Measurements from ENCODE around the gene TFF3. TPM values are rescaled to one million over a fixed set of nuclear protein-coding genes. Genes with fewer than 3 reads are reported as not detected.

The TFF3 gene
- total RNA-seq, 1 experiment from 2014 or later = not detected

DNA sequence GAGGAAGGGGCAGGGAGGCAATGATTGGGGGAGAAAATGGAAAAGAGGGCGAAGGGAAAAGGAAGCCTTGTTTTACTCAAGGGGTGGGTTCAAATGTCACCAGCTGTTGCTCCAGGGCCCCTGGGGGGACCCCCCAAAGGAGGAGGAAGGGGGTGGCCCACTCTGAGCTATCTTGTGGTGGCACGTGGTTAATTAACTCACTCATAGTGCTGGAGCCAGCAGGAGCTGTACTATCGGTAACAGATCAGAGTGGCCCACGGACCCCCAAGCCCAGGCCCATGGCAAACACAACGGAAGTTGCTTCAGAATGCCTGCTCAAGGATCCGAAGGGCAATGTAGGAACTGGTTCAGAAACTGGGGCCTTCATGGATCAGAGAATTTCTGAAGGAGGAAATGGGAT lies 28.3 kb upstream of the TFF3 start:
- no TSS peak for BruUV-seq (replicated peaks)
- Histone ChIP-seq H3K79me2 (ENCODE audit: low read depth) (no peaks in the 10 kb centered on the region), H3K4me2 (no peak overlapping the region), H3K27me3 (ENCODE audit: insufficient read depth, low read depth) (no peaks in the 10 kb centered on the region), H3K4me1 (replicated peaks; ENCODE audit: insufficient read depth) (no peaks in the 10 kb centered on the region), H3K4me3 (no peak overlapping the region), H4K20me1 (ENCODE audit: insufficient read depth) (no peaks in the 10 kb centered on the region), H3F3A (ENCODE audit: insufficient read depth, low read depth) (no peaks in the 10 kb centered on the region), H3K9me2 (ENCODE audit: insufficient read depth) (no peaks in the 10 kb centered on the region), H3K36me3 (ENCODE audit: low read depth) (no peaks in the 10 kb centered on the region), H3K27ac (no peak overlapping the region), H3K9me3 (ENCODE audit: insufficient read depth, low read depth) (no peaks in the 10 kb centered on the region), H2AFZ (no peak overlapping the region)
- CTCF ChIA-PET = no interaction called here
- POLR2A ChIA-PET (ENCODE audit: unreplicated experiment) = no interaction called here
- no peak for DNase-seq
- TF ChIP-seq, protein P1, sequence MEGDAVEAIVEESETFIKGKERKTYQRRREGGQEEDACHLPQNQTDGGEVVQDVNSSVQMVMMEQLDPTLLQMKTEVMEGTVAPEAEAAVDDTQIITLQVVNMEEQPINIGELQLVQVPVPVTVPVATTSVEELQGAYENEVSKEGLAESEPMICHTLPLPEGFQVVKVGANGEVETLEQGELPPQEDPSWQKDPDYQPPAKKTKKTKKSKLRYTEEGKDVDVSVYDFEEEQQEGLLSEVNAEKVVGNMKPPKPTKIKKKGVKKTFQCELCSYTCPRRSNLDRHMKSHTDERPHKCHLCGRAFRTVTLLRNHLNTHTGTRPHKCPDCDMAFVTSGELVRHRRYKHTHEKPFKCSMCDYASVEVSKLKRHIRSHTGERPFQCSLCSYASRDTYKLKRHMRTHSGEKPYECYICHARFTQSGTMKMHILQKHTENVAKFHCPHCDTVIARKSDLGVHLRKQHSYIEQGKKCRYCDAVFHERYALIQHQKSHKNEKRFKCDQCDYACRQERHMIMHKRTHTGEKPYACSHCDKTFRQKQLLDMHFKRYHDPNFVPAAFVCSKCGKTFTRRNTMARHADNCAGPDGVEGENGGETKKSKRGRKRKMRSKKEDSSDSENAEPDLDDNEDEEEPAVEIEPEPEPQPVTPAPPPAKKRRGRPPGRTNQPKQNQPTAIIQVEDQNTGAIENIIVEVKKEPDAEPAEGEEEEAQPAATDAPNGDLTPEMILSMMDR (conservative IDR thresholded peaks at IDR 0.05) = no peak
- no peak for TF ChIP-seq EZH2 (IDR thresholded peaks at IDR 0.05; ENCODE audit: low read depth)
- intact Hi-C loops (cut with micrococcal nuclease; ENCODE audit: unreplicated experiment) = no loop called here

DNA sequence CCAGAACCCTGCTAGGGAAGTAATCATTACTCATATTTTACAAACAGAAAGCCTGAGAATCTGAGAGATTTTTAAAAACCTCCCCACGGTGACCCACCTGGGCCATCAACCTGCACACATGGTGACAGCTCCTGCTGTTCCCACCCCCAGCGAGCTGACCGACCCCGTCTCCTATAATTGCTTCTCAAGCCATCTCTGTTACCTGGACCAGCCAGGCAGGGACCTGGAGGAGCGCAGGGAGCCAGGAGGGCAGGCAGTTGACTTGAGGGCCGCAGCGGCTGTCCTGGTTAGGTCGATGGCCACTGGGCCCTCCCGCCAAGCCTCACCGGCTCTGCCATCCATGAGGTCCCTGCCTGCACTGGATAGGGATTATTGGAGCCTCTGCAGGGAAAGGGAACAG lies 27.9 kb upstream of the TFF3 start:
- no peaks in the 10 kb centered on the region for H3K27me3 ChIP-seq (ENCODE audit: insufficient read depth, low read depth)
- no peaks in the 10 kb centered on the region for H3K4me1 ChIP-seq (replicated peaks; ENCODE audit: insufficient read depth)
- no peaks in the 10 kb centered on the region for H3F3A ChIP-seq (ENCODE audit: insufficient read depth, low read depth)
- no peaks in the 10 kb centered on the region for H3K9me3 ChIP-seq (ENCODE audit: insufficient read depth, low read depth)
- no peak for TF ChIP-seq EZH2 (IDR thresholded peaks at IDR 0.05; ENCODE audit: low read depth)
- TF ChIP-seq, protein P1 (conservative IDR thresholded peaks at IDR 0.05) = no peak
- ChIA-PET POLR2A (ENCODE audit: unreplicated experiment) (no interaction called here), CTCF (no interaction called here)
- no peaks in the 10 kb centered on the region for H3K79me2 ChIP-seq (ENCODE audit: low read depth)
- H2AFZ ChIP-seq = no peak overlapping the region
- H3K9me2 ChIP-seq (ENCODE audit: insufficient read depth) = no peaks in the 10 kb centered on the region
- H3K36me3 ChIP-seq (ENCODE audit: low read depth) = no peaks in the 10 kb centered on the region
- BruUV-seq (replicated peaks) = no TSS peak
- no peak overlapping the region for H3K4me2 ChIP-seq
- H4K20me1 ChIP-seq (ENCODE audit: insufficient read depth) = no peaks in the 10 kb centered on the region
- no peak for DNase-seq
- no peak overlapping the region for H3K4me3 ChIP-seq
- intact Hi-C loops (cut with micrococcal nuclease; ENCODE audit: unreplicated experiment) = no loop called here
- no peak overlapping the region for H3K27ac ChIP-seq

DNA sequence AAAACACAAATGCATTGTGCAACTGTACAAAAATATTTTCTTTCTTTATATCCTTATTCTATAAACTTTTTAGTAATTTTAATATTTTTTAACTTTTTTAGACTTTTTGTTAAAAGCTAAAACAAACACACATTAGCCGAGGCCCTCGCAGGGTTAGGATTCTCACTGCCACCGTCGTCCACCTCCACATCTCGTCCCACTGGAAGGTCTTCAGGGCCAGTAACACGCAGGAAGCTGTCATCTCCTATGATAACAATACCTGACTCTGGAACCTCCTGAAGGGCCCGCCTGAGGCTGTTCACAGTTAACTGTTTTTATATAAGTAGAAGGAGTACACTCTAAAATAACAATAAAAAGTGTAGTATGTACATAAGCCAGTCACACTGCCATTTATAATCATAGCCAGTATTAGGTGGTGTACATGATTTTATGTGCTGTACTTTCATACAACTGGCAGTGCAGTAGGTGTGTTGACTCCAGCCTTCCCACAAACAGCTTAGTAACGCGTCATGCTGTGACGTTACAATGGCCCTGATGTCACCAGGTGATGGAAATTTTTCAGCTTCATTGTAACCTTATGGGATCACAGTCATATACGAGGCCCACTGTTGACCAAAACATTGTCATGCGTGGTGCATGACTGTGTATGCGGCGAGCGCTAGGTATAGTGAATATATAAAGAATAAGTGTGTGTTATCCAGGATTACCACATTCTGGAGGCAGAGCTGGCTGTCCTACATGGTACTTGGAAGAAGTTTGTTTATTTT lies 26.8 kb upstream of the TFF3 start:
- H3K4me1 ChIP-seq (replicated peaks; ENCODE audit: insufficient read depth) = no peaks in the 10 kb centered on the region
- H3K27ac ChIP-seq = no peak overlapping the region
- BruUV-seq (replicated peaks) = no TSS peak
- ChIA-PET POLR2A (ENCODE audit: unreplicated experiment) (no interaction called here), CTCF (no interaction called here)
- H3K27me3 ChIP-seq (ENCODE audit: insufficient read depth, low read depth) = no peaks in the 10 kb centered on the region
- no peaks in the 10 kb centered on the region for H4K20me1 ChIP-seq (ENCODE audit: insufficient read depth)
- no peak for TF ChIP-seq EZH2 (IDR thresholded peaks at IDR 0.05; ENCODE audit: low read depth)
- TF ChIP-seq, protein P1 (conservative IDR thresholded peaks at IDR 0.05) = no peak
- no peak overlapping the region for H2AFZ ChIP-seq
- no peaks in the 10 kb centered on the region for H3K79me2 ChIP-seq (ENCODE audit: low read depth)
- intact Hi-C loops (cut with micrococcal nuclease; ENCODE audit: unreplicated experiment) = no loop called here
- H3K4me2 ChIP-seq = no peak overlapping the region
- H3F3A ChIP-seq (ENCODE audit: insufficient read depth, low read depth) = no peaks in the 10 kb centered on the region
- no peaks in the 10 kb centered on the region for H3K9me3 ChIP-seq (ENCODE audit: insufficient read depth, low read depth)
- H3K9me2 ChIP-seq (ENCODE audit: insufficient read depth) = no peaks in the 10 kb centered on the region
- no peak for DNase-seq
- no peaks in the 10 kb centered on the region for H3K36me3 ChIP-seq (ENCODE audit: low read depth)
- no peak overlapping the region for H3K4me3 ChIP-seq
